ENCODE data around the gene LIPI.
"Not testable (repeated sequence)": the region's sequence is repeated elsewhere in the genome, so short reads cannot be mapped to it uniquely, and the experiment has no call there.

Gene LIPI

GRCh38 chr21:14210738-14211137 is at the start of gene LIPI:
TSS of gene LIPI (minus strand) at chr21:14210955. CDS start at chr21:14210845, 110 bp downstream.
- DNase-seq (ENCODE audit: low spot score) = no peak

GRCh38 chr21:14260174-14260764 is 49.5 kb upstream of the LIPI start:
- no peak for DNase-seq (ENCODE audit: low spot score)

GRCh38 chr21:14259747-14260146 is 49.0 kb upstream of the LIPI start:
- DNase-seq (ENCODE audit: low spot score) = peak; percentile 48

GRCh38 chr21:14251336-14251735 is 40.6 kb upstream of the LIPI start:
- DNase-seq (ENCODE audit: low spot score) = no peak

GRCh38 chr21:14245711-14246110 is 35.0 kb upstream of the LIPI start:
- DNase-seq (ENCODE audit: low spot score) = no peak

GRCh38 chr21:14244911-14245310 is 34.2 kb upstream of the LIPI start:
- no peak for DNase-seq (ENCODE audit: low spot score)

GRCh38 chr21:14243874-14244273 is 33.1 kb upstream of the LIPI start:
- no peak for DNase-seq (ENCODE audit: low spot score)

- DNase-seq (ENCODE audit: low spot score) = no peak
These were observed 32.7 kb upstream of the LIPI start for GRCh38 chr21:14243461-14243860.

- no peak for DNase-seq (ENCODE audit: low spot score)
These were observed 30.5 kb upstream of the LIPI start for GRCh38 chr21:14241297-14241696.

GRCh38 chr21:14239281-14239680 is 28.5 kb upstream of the LIPI start:
- no peak for DNase-seq (ENCODE audit: low spot score)

GRCh38 chr21:14236180-14236579 is 25.4 kb upstream of the LIPI start:
- no peak for DNase-seq (ENCODE audit: low spot score)

GRCh38 chr21:14235101-14235500 is 24.3 kb upstream of the LIPI start:
- no peak for DNase-seq (ENCODE audit: low spot score)

GRCh38 chr21:14229399-14229798 is 18.6 kb upstream of the LIPI start:
- DNase-seq (ENCODE audit: low spot score) = no peak

GRCh38 chr21:14223365-14223764 is 12.6 kb upstream of the LIPI start:
- no peak for DNase-seq (ENCODE audit: low spot score)

GRCh38 chr21:14215971-14216641 is 5.4 kb upstream of the LIPI start, which contains the start of gene RBM11:
TSS of gene RBM11 (plus strand) at chr21:14216157. CDS start at chr21:14216187, 30 bp downstream.
- peak; percentile 77 for DNase-seq (ENCODE audit: low spot score)

GRCh38 chr21:14213164-14213563 is 2.4 kb upstream of the LIPI start:
- no peak for DNase-seq (ENCODE audit: low spot score)

- no peak for DNase-seq (ENCODE audit: low spot score)
These were observed 4.5 kb downstream of the LIPI start for GRCh38 chr21:14206222-14206621.

GRCh38 chr21:14166463-14167223 is 44.1 kb downstream of the LIPI start:
- not testable (repeated sequence) for DNase-seq (ENCODE audit: low spot score)

GRCh38 chr21:14143999-14144398 is 66.8 kb downstream of the LIPI start:
- no peak for DNase-seq (ENCODE audit: low spot score)

- DNase-seq (ENCODE audit: low spot score) = peak; percentile 38
These were observed 86.5 kb downstream of the LIPI start for GRCh38 chr21:14124266-14124665.

- DNase-seq (ENCODE audit: low spot score) = peak; percentile 6
These were observed 89.0 kb downstream of the LIPI start for GRCh38 chr21:14121719-14122118.

- peak; percentile 29 for DNase-seq (ENCODE audit: low spot score)
These were observed 90.5 kb downstream of the LIPI start for GRCh38 chr21:14120091-14120734.

- no peak for DNase-seq (ENCODE audit: low spot score)
These were observed 91.7 kb downstream of the LIPI start for GRCh38 chr21:14119038-14119437.

Measured in kidney tubule cell (primary cell).